Activated naive CD4-positive, alpha-beta T cell treated with anti-CD3 and anti-CD28 coated beads, Interleukin-2, amount 50 U/mL, for 72 hours (primary cell): ENCODE measurements around the gene OR10H5. TPM values are rescaled to one million over a fixed set of nuclear protein-coding genes. Genes with fewer than 3 reads are reported as not detected.
A peak's percentile ranks its signal among the peaks of the same experiment; 100 is the strongest.
"Not testable (repeated sequence)": the region's sequence is repeated elsewhere in the genome, so short reads cannot be mapped to it uniquely, and the experiment has no call there.

Experiments
- ATAC-seq, 2 donors: fragments of 150-1000 bp; cut with Tn5 transposase; 2 replicates each; pipeline ENCODE4 v1.10.0; 2021; ENCODE audit warnings: mild to moderate bottlenecking in 2 of 2, moderate library complexity in 2 of 2
- DNase-seq, 2 donors: peaks; one replicate each; pipeline ENCODE4 v3.0.0; 2021 to 2022; ENCODE audit warnings: low spot score in 2 of 2
- H3K27ac Mint-ChIP-seq, 2 donors: one replicate each; pipeline ENCODE4 v1.8.0; 2022; ENCODE audit warnings: mild to moderate bottlenecking in 2 of 2, mixed read lengths in 2 of 2
- H3K36me3 Mint-ChIP-seq, 2 donors: one replicate each; pipeline ENCODE4 v1.8.0; 2022; ENCODE audit warnings: mixed read lengths in 2 of 2
- H3K9me3 Mint-ChIP-seq, 2 donors: one replicate each; pipeline ENCODE4 v1.8.0; 2022; ENCODE audit warnings: mixed read lengths in 2 of 2
- total RNA-seq, 2 donors: library from RNA; stranded (reverse); gene quantifications; one replicate each; pipeline ENCODE4 v1.2.3, GENCODE V29; 2022

The OR10H5 gene
- total RNA-seq, 2 donors from 2014 or later: not detected

- H3K36me3 Mint-ChIP-seq, H3K9me3 Mint-ChIP-seq: not testable (repeated sequence)
- H3K27ac Mint-ChIP-seq: peak overlapping the region; percentile 97
- DNase-seq (peak; percentile 39 to 67), ATAC-seq (peak in 1 of 2 donors; percentile 66)
Observed at GRCh38 chr19:15835565-15836329, 48.3 kb downstream of the OR10H5 start.

GRCh38 chr19:15836330-15837220, 49.1 kb downstream of the OR10H5 start:
- Mint-ChIP-seq H3K9me3 (peaks cover 0 to 3% of the 10 kb centered on the region in 2 donors), H3K27ac (peak overlapping the region; percentile 97), H3K36me3 (peaks cover 0 to 6% of the 10 kb centered on the region in 2 donors)
- DNase-seq: peak; percentile 92 to 94
- ATAC-seq: peak; percentile 90 to 95

GRCh38 chr19:15837221-15837731, 49.8 kb downstream of the OR10H5 start:
- Mint-ChIP-seq H3K9me3 (peaks cover 0 to 3% of the 10 kb centered on the region in 2 donors), H3K27ac (peak overlapping the region; percentile 91 to 97), H3K36me3 (peaks cover 0 to 6% of the 10 kb centered on the region in 2 donors)
- DNase-seq (peak in 1 of 2 donors; percentile 65), ATAC-seq (peak; percentile 6 to 17)

- peak overlapping the region in 1 of 2 donors; percentile 28 for H3K27ac Mint-ChIP-seq
- ATAC-seq (no peak), DNase-seq (peak in 1 of 2 donors; percentile 31)
- H3K9me3 Mint-ChIP-seq: peaks cover 0 to 3% of the 10 kb centered on the region in 2 donors
- peaks cover 0 to 6% of the 10 kb centered on the region in 2 donors for H3K36me3 Mint-ChIP-seq
Observed at GRCh38 chr19:15838351-15838750, 50.9 kb downstream of the OR10H5 start.

- H3K36me3 Mint-ChIP-seq, H3K9me3 Mint-ChIP-seq, DNase-seq, H3K27ac Mint-ChIP-seq, ATAC-seq: not testable (repeated sequence)
Observed at GRCh38 chr19:15839888-15840287, 52.4 kb downstream of the OR10H5 start.

GRCh38 chr19:15840833-15841232, 53.4 kb downstream of the OR10H5 start:
- Mint-ChIP-seq H3K36me3 (peaks cover 0 to 4% of the 10 kb centered on the region in 2 donors), H3K27ac (no peak overlapping the region), H3K9me3 (peaks cover 2 to 4% of the 10 kb centered on the region in 2 donors)
- ATAC-seq: no peak
- DNase-seq: no peak

GRCh38 chr19:15841875-15842569, 54.6 kb downstream of the OR10H5 start:
- ATAC-seq: no peak
- no peak overlapping the region for H3K27ac Mint-ChIP-seq

GRCh38 chr19:15843203-15843893, 55.9 kb downstream of the OR10H5 start:
- DNase-seq (no peak), ATAC-seq (no peak)
- no peaks in the 10 kb centered on the region for H3K36me3 Mint-ChIP-seq
- no peak overlapping the region for H3K27ac Mint-ChIP-seq
- peaks cover 0 to 4% of the 10 kb centered on the region in 2 donors for H3K9me3 Mint-ChIP-seq

More at GRCh38 chr19:15841875-15842569, 54.6 kb downstream of the OR10H5 start:
- no peaks in the 10 kb centered on the region for H3K36me3 Mint-ChIP-seq
- H3K9me3 Mint-ChIP-seq: peaks cover 0 to 4% of the 10 kb centered on the region in 2 donors
- peak; percentile 6 to 7 for DNase-seq

- H3K9me3 Mint-ChIP-seq, H3K27ac Mint-ChIP-seq, ATAC-seq, H3K36me3 Mint-ChIP-seq: not testable (repeated sequence)
- peak in 1 of 2 donors; percentile 28 for DNase-seq
Observed at GRCh38 chr19:15843894-15844222, 56.4 kb downstream of the OR10H5 start.

- ATAC-seq: no peak
- no peaks in the 10 kb centered on the region for H3K36me3 Mint-ChIP-seq
- H3K27ac Mint-ChIP-seq: no peak overlapping the region
- DNase-seq: no peak
- H3K9me3 Mint-ChIP-seq: peaks cover 0 to 4% of the 10 kb centered on the region in 2 donors
Observed at GRCh38 chr19:15846923-15847322, 59.5 kb downstream of the OR10H5 start.

GRCh38 chr19:15850385-15850784, 62.9 kb downstream of the OR10H5 start:
- Mint-ChIP-seq H3K36me3 (no peaks in the 10 kb centered on the region), H3K27ac (no peak overlapping the region), H3K9me3 (no peaks in the 10 kb centered on the region)
- no peak for ATAC-seq
- no peak for DNase-seq

Other genes starting within 250 kb of the OR10H5 start
- gene CYP4F8, start 172.4 kb upstream of the OR10H5 start, total RNA-seq: not detected
- gene CYP4F3, start 146.8 kb upstream of the OR10H5 start, total RNA-seq: under 1 TPM; 0.14 to 0.18 TPM
- under 1 TPM in 1 of 2 donors, not detected in 1; 0.32 TPM for gene CYP4F12, start 114.6 kb upstream of the OR10H5 start, total RNA-seq
- not detected for gene OR10H2, start 59.6 kb upstream of the OR10H5 start, total RNA-seq
- gene OR10H3, start 49.7 kb upstream of the OR10H5 start, total RNA-seq: not detected
- under 1 TPM in 1 of 2 donors, not detected in 1; 0.10 TPM for gene OR10H1, start 28.0 kb downstream of the OR10H5 start, total RNA-seq
- under 1 TPM in 1 of 2 donors, not detected in 1; 0.43 TPM for gene CYP4F2, start 110.4 kb downstream of the OR10H5 start, total RNA-seq
- not detected for gene CYP4F11, start 146.9 kb downstream of the OR10H5 start, total RNA-seq
- gene OR10H4, start 161.3 kb downstream of the OR10H5 start, total RNA-seq: not detected